WI38 (cell line): ENCODE measurements around the gene DTNB.

Experiments used
- H3K4me3 ChIP-seq: 2 replicates; pipeline ENCODE4 v1.5.1; 2011; ENCODE audit warnings: low read depth, mild to moderate bottlenecking, control low read depth, low read length
- CTCF ChIP-seq: IDR thresholded peaks from 2 replicates; pipeline ENCODE4 v1.5.1; 2012; ENCODE audit warnings: low read depth, mild to moderate bottlenecking, control low read depth, low read length

Gene DTNB

GRCh38 chr2:25355270-25355669, 318.1 kb downstream of the DTNB start:
- TF ChIP-seq CTCF, result no peak
- no peak overlapping the region for H3K4me3 ChIP-seq

GRCh38 chr2:25354116-25354515, 319.3 kb downstream of the DTNB start:
- TF ChIP-seq CTCF, result no peak
- H3K4me3 ChIP-seq, result no peak overlapping the region

- H3K4me3 ChIP-seq, result no peak overlapping the region
These were observed 324.0 kb downstream of the DTNB start for GRCh38 chr2:25349397-25349796.

GRCh38 chr2:25347846-25348245, 325.5 kb downstream of the DTNB start:
- no peak for TF ChIP-seq CTCF
- no peak overlapping the region for H3K4me3 ChIP-seq

More at GRCh38 chr2:25349397-25349796, 324.0 kb downstream of the DTNB start:
- no peak for TF ChIP-seq CTCF

- no peak for TF ChIP-seq CTCF
- no peak overlapping the region for H3K4me3 ChIP-seq
These were observed 326.1 kb downstream of the DTNB start for GRCh38 chr2:25347205-25347815.

GRCh38 chr2:25343187-25343825, 330.1 kb downstream of the DTNB start:
- no peak for TF ChIP-seq CTCF
- H3K4me3 ChIP-seq, result no peak overlapping the region

- peak overlapping the region; percentile 55 for H3K4me3 ChIP-seq
- TF ChIP-seq CTCF, result peak; percentile 98
These were observed 330.8 kb downstream of the DTNB start for GRCh38 chr2:25342372-25343186.
